ENCODE data around the gene RAB4A. TPM values are rescaled to one million over a fixed set of nuclear protein-coding genes. Genes with fewer than 3 reads are reported as not detected.

The RAB4A gene
- total and polyA plus RNA-seq, 2 of the 8 experiments (the other 6 are each of a cell fraction or from before 2014, with no cell fraction given) = 13.3 to 68.8 TPM

DNA sequence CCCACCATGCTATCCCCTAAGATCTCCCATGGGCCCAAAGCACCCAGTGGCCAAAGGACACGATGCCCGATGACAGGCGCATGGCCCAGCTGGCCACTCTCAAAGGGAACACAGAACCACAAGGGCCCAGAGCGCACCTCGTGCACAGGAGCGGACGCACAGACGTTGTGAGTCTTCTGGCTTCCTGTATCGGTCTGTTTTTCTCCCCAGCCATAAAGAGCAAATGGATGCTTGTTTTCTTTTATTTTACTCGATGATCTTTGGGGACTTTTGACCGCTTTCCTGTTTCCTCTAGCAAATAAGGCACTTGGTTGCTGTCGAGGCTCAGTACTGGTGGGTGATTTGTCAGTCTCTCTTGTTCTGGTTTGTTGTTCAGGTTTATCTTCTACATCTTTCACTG, 55.7 kb downstream of the RAB4A start (continued):
- TF ChIP-seq, protein P1, sequence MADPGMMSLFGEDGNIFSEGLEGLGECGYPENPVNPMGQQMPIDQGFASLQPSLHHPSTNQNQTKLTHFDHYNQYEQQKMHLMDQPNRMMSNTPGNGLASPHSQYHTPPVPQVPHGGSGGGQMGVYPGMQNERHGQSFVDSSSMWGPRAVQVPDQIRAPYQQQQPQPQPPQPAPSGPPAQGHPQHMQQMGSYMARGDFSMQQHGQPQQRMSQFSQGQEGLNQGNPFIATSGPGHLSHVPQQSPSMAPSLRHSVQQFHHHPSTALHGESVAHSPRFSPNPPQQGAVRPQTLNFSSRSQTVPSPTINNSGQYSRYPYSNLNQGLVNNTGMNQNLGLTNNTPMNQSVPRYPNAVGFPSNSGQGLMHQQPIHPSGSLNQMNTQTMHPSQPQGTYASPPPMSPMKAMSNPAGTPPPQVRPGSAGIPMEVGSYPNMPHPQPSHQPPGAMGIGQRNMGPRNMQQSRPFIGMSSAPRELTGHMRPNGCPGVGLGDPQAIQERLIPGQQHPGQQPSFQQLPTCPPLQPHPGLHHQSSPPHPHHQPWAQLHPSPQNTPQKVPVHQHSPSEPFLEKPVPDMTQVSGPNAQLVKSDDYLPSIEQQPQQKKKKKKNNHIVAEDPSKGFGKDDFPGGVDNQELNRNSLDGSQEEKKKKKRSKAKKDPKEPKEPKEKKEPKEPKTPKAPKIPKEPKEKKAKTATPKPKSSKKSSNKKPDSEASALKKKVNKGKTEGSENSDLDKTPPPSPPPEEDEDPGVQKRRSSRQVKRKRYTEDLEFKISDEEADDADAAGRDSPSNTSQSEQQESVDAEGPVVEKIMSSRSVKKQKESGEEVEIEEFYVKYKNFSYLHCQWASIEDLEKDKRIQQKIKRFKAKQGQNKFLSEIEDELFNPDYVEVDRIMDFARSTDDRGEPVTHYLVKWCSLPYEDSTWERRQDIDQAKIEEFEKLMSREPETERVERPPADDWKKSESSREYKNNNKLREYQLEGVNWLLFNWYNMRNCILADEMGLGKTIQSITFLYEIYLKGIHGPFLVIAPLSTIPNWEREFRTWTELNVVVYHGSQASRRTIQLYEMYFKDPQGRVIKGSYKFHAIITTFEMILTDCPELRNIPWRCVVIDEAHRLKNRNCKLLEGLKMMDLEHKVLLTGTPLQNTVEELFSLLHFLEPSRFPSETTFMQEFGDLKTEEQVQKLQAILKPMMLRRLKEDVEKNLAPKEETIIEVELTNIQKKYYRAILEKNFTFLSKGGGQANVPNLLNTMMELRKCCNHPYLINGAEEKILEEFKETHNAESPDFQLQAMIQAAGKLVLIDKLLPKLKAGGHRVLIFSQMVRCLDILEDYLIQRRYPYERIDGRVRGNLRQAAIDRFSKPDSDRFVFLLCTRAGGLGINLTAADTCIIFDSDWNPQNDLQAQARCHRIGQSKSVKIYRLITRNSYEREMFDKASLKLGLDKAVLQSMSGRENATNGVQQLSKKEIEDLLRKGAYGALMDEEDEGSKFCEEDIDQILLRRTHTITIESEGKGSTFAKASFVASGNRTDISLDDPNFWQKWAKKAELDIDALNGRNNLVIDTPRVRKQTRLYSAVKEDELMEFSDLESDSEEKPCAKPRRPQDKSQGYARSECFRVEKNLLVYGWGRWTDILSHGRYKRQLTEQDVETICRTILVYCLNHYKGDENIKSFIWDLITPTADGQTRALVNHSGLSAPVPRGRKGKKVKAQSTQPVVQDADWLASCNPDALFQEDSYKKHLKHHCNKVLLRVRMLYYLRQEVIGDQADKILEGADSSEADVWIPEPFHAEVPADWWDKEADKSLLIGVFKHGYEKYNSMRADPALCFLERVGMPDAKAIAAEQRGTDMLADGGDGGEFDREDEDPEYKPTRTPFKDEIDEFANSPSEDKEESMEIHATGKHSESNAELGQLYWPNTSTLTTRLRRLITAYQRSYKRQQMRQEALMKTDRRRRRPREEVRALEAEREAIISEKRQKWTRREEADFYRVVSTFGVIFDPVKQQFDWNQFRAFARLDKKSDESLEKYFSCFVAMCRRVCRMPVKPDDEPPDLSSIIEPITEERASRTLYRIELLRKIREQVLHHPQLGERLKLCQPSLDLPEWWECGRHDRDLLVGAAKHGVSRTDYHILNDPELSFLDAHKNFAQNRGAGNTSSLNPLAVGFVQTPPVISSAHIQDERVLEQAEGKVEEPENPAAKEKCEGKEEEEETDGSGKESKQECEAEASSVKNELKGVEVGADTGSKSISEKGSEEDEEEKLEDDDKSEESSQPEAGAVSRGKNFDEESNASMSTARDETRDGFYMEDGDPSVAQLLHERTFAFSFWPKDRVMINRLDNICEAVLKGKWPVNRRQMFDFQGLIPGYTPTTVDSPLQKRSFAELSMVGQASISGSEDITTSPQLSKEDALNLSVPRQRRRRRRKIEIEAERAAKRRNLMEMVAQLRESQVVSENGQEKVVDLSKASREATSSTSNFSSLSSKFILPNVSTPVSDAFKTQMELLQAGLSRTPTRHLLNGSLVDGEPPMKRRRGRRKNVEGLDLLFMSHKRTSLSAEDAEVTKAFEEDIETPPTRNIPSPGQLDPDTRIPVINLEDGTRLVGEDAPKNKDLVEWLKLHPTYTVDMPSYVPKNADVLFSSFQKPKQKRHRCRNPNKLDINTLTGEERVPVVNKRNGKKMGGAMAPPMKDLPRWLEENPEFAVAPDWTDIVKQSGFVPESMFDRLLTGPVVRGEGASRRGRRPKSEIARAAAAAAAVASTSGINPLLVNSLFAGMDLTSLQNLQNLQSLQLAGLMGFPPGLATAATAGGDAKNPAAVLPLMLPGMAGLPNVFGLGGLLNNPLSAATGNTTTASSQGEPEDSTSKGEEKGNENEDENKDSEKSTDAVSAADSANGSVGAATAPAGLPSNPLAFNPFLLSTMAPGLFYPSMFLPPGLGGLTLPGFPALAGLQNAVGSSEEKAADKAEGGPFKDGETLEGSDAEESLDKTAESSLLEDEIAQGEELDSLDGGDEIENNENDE (IDR thresholded peaks at IDR 0.05; ENCODE audit: insufficient replicate concordance, low read length) = no peak
- TF ChIP-seq NRF1 (IDR thresholded peaks at IDR 0.05; ENCODE audit: low read depth, low read length) = no peak
- no peak for TF ChIP-seq GABPA (IDR thresholded peaks at IDR 0.05; ENCODE audit: borderline replicate concordance, insufficient read depth, low read length)
- no peak for TF ChIP-seq HDAC6 (IDR thresholded peaks at IDR 0.05; ENCODE audit: low read depth, low read length)
- TF ChIP-seq ASH2L (IDR thresholded peaks at IDR 0.05; ENCODE audit: low read length) = no peak
- no peak for TF ChIP-seq TAF1 (IDR thresholded peaks at IDR 0.05; ENCODE audit: low read depth, low read length)
- no peak for TF ChIP-seq JUND (IDR thresholded peaks at IDR 0.05; ENCODE audit: low read length)
- TF ChIP-seq SP4 (IDR thresholded peaks at IDR 0.05; ENCODE audit: low read length) = no peak
